Measurements from ENCODE around the gene RIIAD1. TPM values are rescaled to one million over a fixed set of nuclear protein-coding genes. Genes with fewer than 3 reads are reported as not detected.

Gene RIIAD1
- polyA plus RNA-seq, 3 donors, result not detected

DNA sequence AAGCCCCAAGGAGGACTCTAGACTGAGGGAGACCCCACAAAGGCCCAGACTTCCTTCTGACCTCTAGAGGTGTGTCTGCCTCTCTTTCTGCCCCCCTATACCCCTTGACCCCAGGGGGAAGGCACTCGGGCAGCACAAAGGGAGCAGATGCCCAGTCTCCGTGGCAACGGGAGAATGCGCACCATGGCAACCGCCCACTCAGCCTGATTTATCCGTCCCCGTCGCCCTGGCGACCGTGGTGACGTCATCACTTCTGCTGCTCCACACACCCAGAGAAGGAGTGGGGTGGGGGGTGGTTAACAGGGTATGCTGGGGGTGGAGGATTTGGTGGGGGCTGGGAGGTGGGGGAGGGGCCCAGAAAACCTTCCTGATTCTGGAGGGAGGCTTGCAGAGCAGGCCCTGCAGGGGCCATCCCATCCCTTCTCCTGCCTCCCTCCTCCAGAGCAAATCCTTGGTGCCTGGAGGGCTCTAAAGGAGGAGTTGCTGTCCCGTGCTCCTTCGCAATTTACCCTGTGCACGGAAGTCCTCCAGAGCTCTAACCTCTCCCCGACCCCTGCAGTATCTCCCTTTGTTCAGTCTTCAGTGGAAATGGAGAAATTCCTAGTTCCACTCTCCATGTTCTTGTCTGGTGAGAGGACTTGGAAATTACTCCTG, 11.0 kb upstream of the RIIAD1 start:
- Histone ChIP-seq H3K27me3 (ENCODE audit: control insufficient read depth in 2 of 2, insufficient read depth in 2 of 2, low read length in 2 of 2) (peaks cover 3 to 13% of the 10 kb centered on the region in 2 donors), H2AFZ (ENCODE audit: insufficient read depth, low read depth, low read length, poor library complexity, severe bottlenecking) (no peak overlapping the region), H4K20me1 (ENCODE audit: insufficient read depth, low read length) (no peaks in the 10 kb centered on the region), H3K4me2 (replicated peaks; ENCODE audit: extremely low read depth, low read length, poor library complexity, severe bottlenecking) (no peak overlapping the region), H3K36me3 (replicated peaks in 1 of 2; ENCODE audit: control insufficient read depth in 1 of 2, insufficient read depth in 2 of 2, low read length in 2 of 2) (no peaks in the 10 kb centered on the region), H3K4me1 (ENCODE audit: control insufficient read depth in 1 of 2, insufficient read depth in 2 of 2, low read length in 2 of 2) (no peaks in the 10 kb centered on the region), H3K9me3 (replicated peaks in 1 of 2; ENCODE audit: control insufficient read depth in 1 of 2, insufficient read depth in 1 of 2, low read length in 2 of 2) (no peaks in the 10 kb centered on the region), H3K27ac (ENCODE audit: low read depth in 1 of 2, low read length in 2 of 2) (no peak overlapping the region), H3K9ac (ENCODE audit: insufficient read depth, low read length, poor library complexity, severe bottlenecking) (no peak overlapping the region), H3K79me2 (ENCODE audit: insufficient read depth, low read length) (no peaks in the 10 kb centered on the region), H3K4me3 (replicated peaks in 1 of 3; ENCODE audit: low read depth in 2 of 3, low read length in 3 of 3) (no peak overlapping the region)
- no peak overlapping the region for H3K27ac Mint-ChIP-seq
- intact Hi-C loops (cut with micrococcal nuclease), result no loop called here
- H3K4me3 Mint-ChIP-seq, result no peak overlapping the region
- no peak for DNase-seq
- no CpG with 5 or more reads among the region's 15 CpGs for WGBS (ENCODE audit: insufficient coverage)
- H3K27me3 Mint-ChIP-seq (ENCODE audit: low read depth in 3 of 3), result peaks cover 13 to 19% (median 14%) of the 10 kb centered on the region in 3 donors
- TF ChIP-seq, protein P1, sequence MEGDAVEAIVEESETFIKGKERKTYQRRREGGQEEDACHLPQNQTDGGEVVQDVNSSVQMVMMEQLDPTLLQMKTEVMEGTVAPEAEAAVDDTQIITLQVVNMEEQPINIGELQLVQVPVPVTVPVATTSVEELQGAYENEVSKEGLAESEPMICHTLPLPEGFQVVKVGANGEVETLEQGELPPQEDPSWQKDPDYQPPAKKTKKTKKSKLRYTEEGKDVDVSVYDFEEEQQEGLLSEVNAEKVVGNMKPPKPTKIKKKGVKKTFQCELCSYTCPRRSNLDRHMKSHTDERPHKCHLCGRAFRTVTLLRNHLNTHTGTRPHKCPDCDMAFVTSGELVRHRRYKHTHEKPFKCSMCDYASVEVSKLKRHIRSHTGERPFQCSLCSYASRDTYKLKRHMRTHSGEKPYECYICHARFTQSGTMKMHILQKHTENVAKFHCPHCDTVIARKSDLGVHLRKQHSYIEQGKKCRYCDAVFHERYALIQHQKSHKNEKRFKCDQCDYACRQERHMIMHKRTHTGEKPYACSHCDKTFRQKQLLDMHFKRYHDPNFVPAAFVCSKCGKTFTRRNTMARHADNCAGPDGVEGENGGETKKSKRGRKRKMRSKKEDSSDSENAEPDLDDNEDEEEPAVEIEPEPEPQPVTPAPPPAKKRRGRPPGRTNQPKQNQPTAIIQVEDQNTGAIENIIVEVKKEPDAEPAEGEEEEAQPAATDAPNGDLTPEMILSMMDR (IDR thresholded peaks at IDR 0.05), result no peak
- H3K9me3 Mint-ChIP-seq, result no peaks in the 10 kb centered on the region
- H3K36me3 Mint-ChIP-seq, result no peaks in the 10 kb centered on the region
- no peaks in the 10 kb centered on the region for H3K4me1 Mint-ChIP-seq

DNA sequence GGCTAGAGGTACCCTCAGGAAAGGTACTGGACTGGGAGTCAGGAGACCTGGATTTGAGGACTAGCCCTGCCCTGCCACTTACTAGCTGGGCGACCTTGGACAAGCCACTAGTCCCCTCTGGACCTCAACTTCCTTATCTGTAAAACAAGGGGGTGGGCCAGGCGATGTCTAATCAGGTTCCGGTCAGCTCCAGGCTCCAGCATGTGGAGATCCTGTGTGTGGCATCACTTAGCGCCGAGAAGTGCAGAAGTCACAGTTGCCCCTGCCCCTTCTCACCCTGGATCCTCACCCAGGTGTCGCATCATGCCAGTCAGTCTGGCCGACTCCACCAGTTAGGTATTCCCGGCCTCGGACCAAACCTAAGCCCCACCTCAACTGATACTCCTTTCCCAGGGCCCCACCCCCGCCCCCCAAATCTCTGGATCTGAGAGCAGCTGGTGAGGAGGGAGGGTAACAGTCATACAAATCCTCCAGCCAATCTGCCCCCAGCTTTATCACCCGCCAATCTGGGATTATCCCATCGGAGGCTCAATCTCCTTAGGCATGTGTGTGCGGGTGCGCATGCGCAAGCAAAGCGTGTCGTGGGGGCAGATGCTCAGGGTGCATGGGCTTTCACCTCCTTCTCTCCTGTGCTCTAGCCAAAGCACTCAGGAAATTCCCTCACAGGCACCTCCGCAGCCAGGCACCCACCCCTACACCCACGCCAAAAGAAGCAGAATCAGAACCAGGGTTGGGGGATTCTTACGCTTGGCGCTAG, 10.1 kb upstream of the RIIAD1 start:
- no peaks in the 10 kb centered on the region for H3K36me3 ChIP-seq (replicated peaks in 1 of 2; ENCODE audit: control insufficient read depth in 1 of 2, insufficient read depth in 2 of 2, low read length in 2 of 2)
- no peaks in the 10 kb centered on the region for H3K9me3 ChIP-seq (replicated peaks in 1 of 2; ENCODE audit: control insufficient read depth in 1 of 2, insufficient read depth in 1 of 2, low read length in 2 of 2)
- no peaks in the 10 kb centered on the region for H4K20me1 ChIP-seq (ENCODE audit: insufficient read depth, low read length)
- no peak overlapping the region for H2AFZ ChIP-seq (ENCODE audit: insufficient read depth, low read depth, low read length, poor library complexity, severe bottlenecking)
- Mint-ChIP-seq H3K9me3 (no peaks in the 10 kb centered on the region), H3K27ac (no peak overlapping the region), H3K36me3 (no peaks in the 10 kb centered on the region), H3K27me3 (ENCODE audit: low read depth in 3 of 3) (peaks cover 22 to 26% (median 23%) of the 10 kb centered on the region in 3 donors), H3K4me1 (no peaks in the 10 kb centered on the region), H3K4me3 (no peak overlapping the region)
- H3K27me3 ChIP-seq (ENCODE audit: control insufficient read depth in 2 of 2, insufficient read depth in 2 of 2, low read length in 2 of 2), result peaks cover 8 to 22% of the 10 kb centered on the region in 2 donors
- no peaks in the 10 kb centered on the region for H3K79me2 ChIP-seq (ENCODE audit: insufficient read depth, low read length)
- no peak for DNase-seq
- WGBS (ENCODE audit: insufficient coverage), result 94% methylated on average over 14 of the region's 21 CpGs
- intact Hi-C loops (cut with micrococcal nuclease), result no loop called here
- no peak overlapping the region for H3K27ac ChIP-seq (ENCODE audit: low read depth in 1 of 2, low read length in 2 of 2)
- TF ChIP-seq, protein P1 (IDR thresholded peaks at IDR 0.05), result no peak
- H3K9ac ChIP-seq (ENCODE audit: insufficient read depth, low read length, poor library complexity, severe bottlenecking), result no peak overlapping the region
- H3K4me3 ChIP-seq (replicated peaks in 1 of 3; ENCODE audit: low read depth in 2 of 3, low read length in 3 of 3), result no peak overlapping the region
- no peak overlapping the region for H3K4me2 ChIP-seq (replicated peaks; ENCODE audit: extremely low read depth, low read length, poor library complexity, severe bottlenecking)
- H3K4me1 ChIP-seq (ENCODE audit: control insufficient read depth in 1 of 2, insufficient read depth in 2 of 2, low read length in 2 of 2), result no peaks in the 10 kb centered on the region

Measured in CD14-positive monocyte (primary cell).